Measurements from ENCODE around the gene RALGPS1. TPM values are rescaled to one million over a fixed set of nuclear protein-coding genes. Genes with fewer than 3 reads are reported as not detected.

RALGPS1 gene
- total and polyA plus RNA-seq, 7 donors, result 3.9 to 7.7 (median 5.4) TPM

- H3K27me3 ChIP-seq (ENCODE audit: insufficient read depth in 3 of 3, low read length in 2 of 3), result no peaks in the 10 kb centered on the region
- peaks cover 51% of the 10 kb centered on the region for H3K4me1 ChIP-seq
- 90 to 98% (median 95%) methylated on average over 11 of the region's 11 CpGs for WGBS, 3 donors
- no peaks in the 10 kb centered on the region for H3K36me3 ChIP-seq (ENCODE audit: insufficient read depth in 1 of 2, low read depth in 1 of 2)
- ATAC-seq (no peak), DNase-seq (peak in 1 of 2 donors; percentile 44)
- no peak overlapping the region for H3K4me3 ChIP-seq
- no peak overlapping the region for H3K27ac ChIP-seq
- TF ChIP-seq CTCF (IDR thresholded peaks at IDR 0.05), result no peak
- H3K9me3 ChIP-seq, result no peaks in the 10 kb centered on the region
- intact Hi-C loops (cut with DNase I), result no loop called here
Observed at GRCh38 chr9:127201731-127202130, 287.1 kb downstream of the RALGPS1 start.

GRCh38 chr9:127202461-127203169 is 288.0 kb downstream of the RALGPS1 start:
- Histone ChIP-seq H3K36me3 (ENCODE audit: insufficient read depth in 1 of 2, low read depth in 1 of 2) (no peaks in the 10 kb centered on the region), H3K4me3 (no peak overlapping the region), H3K9me3 (no peaks in the 10 kb centered on the region), H3K27ac (no peak overlapping the region), H3K4me1 (peaks cover 43% of the 10 kb centered on the region), H3K27me3 (ENCODE audit: insufficient read depth in 3 of 3, low read length in 2 of 3) (no peaks in the 10 kb centered on the region)
- TF ChIP-seq CTCF (IDR thresholded peaks at IDR 0.05), result no peak
- WGBS, 3 donors, result 80 to 87% (median 85%) methylated on average over 11 of the region's 11 CpGs
- intact Hi-C loops (cut with DNase I), result no loop called here
- no peak for ATAC-seq
- peak in 1 of 2 donors; percentile 47 for DNase-seq

GRCh38 chr9:127203681-127204327 is 289.2 kb downstream of the RALGPS1 start:
- WGBS, 3 donors, result 92 to 96% (median 94%) methylated on average over 5 of the region's 5 CpGs

GRCh38 chr9:127204771-127205470 is 290.3 kb downstream of the RALGPS1 start:
- H3K9me3 ChIP-seq, result no peaks in the 10 kb centered on the region
- TF ChIP-seq CTCF (IDR thresholded peaks at IDR 0.05), result peak; percentile 29
- no peak overlapping the region for H3K4me3 ChIP-seq
- WGBS, 3 donors, result 36 to 44% (median 40%) methylated on average over 7 of the region's 7 CpGs
- DNase-seq, result peak; percentile 68 to 88
- H3K27ac ChIP-seq, result peak overlapping the region; percentile 54
- intact Hi-C loops (cut with DNase I), result no loop called here
- no peaks in the 10 kb centered on the region for H3K27me3 ChIP-seq (ENCODE audit: insufficient read depth in 3 of 3, low read length in 2 of 3)
- H3K4me1 ChIP-seq, result peaks cover 23% of the 10 kb centered on the region
- peak; percentile 92 to 98 (median 96) for ATAC-seq
- no peaks in the 10 kb centered on the region for H3K36me3 ChIP-seq (ENCODE audit: insufficient read depth in 1 of 2, low read depth in 1 of 2)

More at GRCh38 chr9:127203681-127204327, 289.2 kb downstream of the RALGPS1 start:
- Histone ChIP-seq H3K36me3 (ENCODE audit: insufficient read depth in 1 of 2, low read depth in 1 of 2) (no peaks in the 10 kb centered on the region), H3K9me3 (no peaks in the 10 kb centered on the region), H3K4me3 (no peak overlapping the region), H3K4me1 (peaks cover 32% of the 10 kb centered on the region), H3K27me3 (ENCODE audit: insufficient read depth in 3 of 3, low read length in 2 of 3) (no peaks in the 10 kb centered on the region), H3K27ac (no peak overlapping the region)
- no peak for TF ChIP-seq CTCF (IDR thresholded peaks at IDR 0.05)
- peak in 1 of 2 donors; percentile 46 for DNase-seq
- intact Hi-C loops (cut with DNase I), result no loop called here
- no peak for ATAC-seq
